K562 (cell line): ENCODE results near the gene SLC16A10. TPM values are rescaled to one million over a fixed set of nuclear protein-coding genes. Genes with fewer than 3 reads are reported as not detected.

ENCODE experiments used
- ARID4B ChIP-seq: sonication (generic); formaldehyde crosslinking; IDR thresholded peaks from 2 replicates; pipeline ENCODE4 v1.8.0; 2022; ENCODE audit warnings: mild to moderate bottlenecking, missing genetic modification reagents
- BHLHE40 ChIP-seq: IDR thresholded peaks from 2 replicates; pipeline ENCODE4 v1.6.1; 2011; ENCODE audit warnings: low read length, improper control_type of control experiment
- GATAD2B ChIP-seq: fragments of 450-650 bp; IDR thresholded peaks from 2 replicates; pipeline ENCODE4 v1.6.1; 2017; ENCODE audit warnings: mild to moderate bottlenecking, borderline replicate concordance
- JUN ChIP-seq, 2 experiments: sonication (generic) in 1 of 2; formaldehyde crosslinking in 1 of 2; IDR thresholded peaks; 2 replicates each; pipeline versions ENCODE4 v1.6.1 to v1.8.0; 2012 to 2022; ENCODE audit warnings: borderline replicate concordance in 2 of 2, mild to moderate bottlenecking in 2 of 2, improper control_type of control experiment in 1 of 2, low read depth in 1 of 2, low read length in 1 of 2, missing genetic modification reagents in 1 of 2
- LARP7 ChIP-seq: fragments of 450-650 bp; IDR thresholded peaks from 2 replicates; pipeline ENCODE4 v1.6.1; 2016
- PHF20 ChIP-seq: fragments of 450-650 bp; IDR thresholded peaks from 2 replicates; pipeline ENCODE4 v1.6.1; 2018; ENCODE audit not compliant: partially characterized antibody
- POLR2A ChIP-seq: fragments of 450-650 bp; conservative IDR thresholded peaks from 2 replicates; pipeline ENCODE4 v1.6.1; 2016
- POLR3G ChIP-seq: IDR thresholded peaks from 2 replicates; pipeline ENCODE4 v1.6.1; 2011; ENCODE audit not compliant: insufficient read length, insufficient replicate concordance; ENCODE audit errors: extremely low read depth
- SNAPC5 ChIP-seq: fragments of 250-450 bp; sonication (Bioruptor Pico); IDR thresholded peaks from 2 replicates; pipeline ENCODE4 v1.8.0; 2021; ENCODE audit warnings: moderate library complexity, mild to moderate bottlenecking, inconsistent platforms
- SRSF7 ChIP-seq: fragments of 200-400 bp; formaldehyde crosslinking; optimal IDR thresholded peaks from 2 replicates; pipeline ENCODE3; 2017; ENCODE audit warnings: mild to moderate bottlenecking, low read depth, low read length
- TBL1XR1 ChIP-seq, 2 experiments: IDR thresholded peaks; 2 replicates each; pipeline ENCODE4 v1.6.1; 2012; ENCODE audit warnings: improper control_type of control experiment in 2 of 2, low read length in 2 of 2, mild to moderate bottlenecking in 1 of 2
- TCFL5 ChIP-seq: fragments of 250-450 bp; sonication (Bioruptor Pico); conservative IDR thresholded peaks from 2 replicates; pipeline ENCODE4 v1.6.1; 2021; ENCODE audit warnings: mild to moderate bottlenecking, moderate library complexity, matching md5 sums
- TEAD2 ChIP-seq: fragments of 450-650 bp; IDR thresholded peaks from 2 replicates; pipeline ENCODE4 v1.6.1; 2016; ENCODE audit warnings: missing genetic modification characterization, control low read depth, missing compliant biosample characterization
- USF2 ChIP-seq: sonication (generic); formaldehyde crosslinking; IDR thresholded peaks from 2 replicates; pipeline ENCODE4 v1.5.0; 2020; ENCODE audit warnings: missing genetic modification reagents
- ZBTB17 ChIP-seq: fragments of 450-650 bp; formaldehyde crosslinking; IDR thresholded peaks from 2 replicates; pipeline ENCODE4 v1.4.0; 2020; ENCODE audit warnings: mild to moderate bottlenecking
- ZBTB43 ChIP-seq: sonication (generic); formaldehyde crosslinking; IDR thresholded peaks from 2 replicates; pipeline ENCODE4 v1.8.0; 2023; ENCODE audit warnings: mild to moderate bottlenecking, missing genetic modification reagents
- ZKSCAN1 ChIP-seq: fragments of 150-350 bp; IDR thresholded peaks from 2 replicates; pipeline ENCODE4 v1.6.1; 2016; ENCODE audit warnings: low read depth, low read length
- ZNF3 ChIP-seq: fragments of 250-450 bp; sonication (Bioruptor Pico); IDR thresholded peaks from 2 replicates; pipeline ENCODE4 v1.5.0; 2021; ENCODE audit warnings: mild to moderate bottlenecking, moderate library complexity
- ZNF408 ChIP-seq: fragments of 250-450 bp; sonication (Bioruptor Pico); IDR thresholded peaks from 2 replicates; pipeline ENCODE4 v1.4.0; 2020; ENCODE audit warnings: low read depth, mild to moderate bottlenecking, moderate library complexity
- ZNF512 ChIP-seq: IDR thresholded peaks from 2 replicates; pipeline ENCODE4 v1.6.1; 2016; ENCODE audit warnings: missing genetic modification characterization, missing compliant biosample characterization
- polyA plus RNA-seq, 8 experiments: library from polyadenylated mRNA; depleted of rRNA in 4 of 8; stranded (reverse) in 5 of 8; unstranded in 3 of 8; fragments of >200 nt; fragmentation: Nextera tagmentation in 2 of 8; fragmentation: Illumina TruSeq in 1 of 8; extraction: Ambion mirVana in 2 of 8; extraction: Trizol in 1 of 8; gene quantifications; 2 replicates each; pipeline versions ENCODE4 v1.2.1 to v1.2.3, GENCODE V29; 2011 to 2014; ENCODE audit warnings: inconsistent platforms in 1 of 8, missing spikeins in 1 of 8
- total RNA-seq, 7 experiments: library from RNA; depleted of rRNA in 6 of 7; stranded (reverse); fragments of >200 nt in 6 of 7; fragmentation: Illumina TruSeq in 2 of 7; extraction: Trizol in 2 of 7; gene quantifications; 2 replicates each; pipeline versions ENCODE4 v1.2.1 to v1.2.3, GENCODE V29; 2011 to 2021; ENCODE audit warnings: low replicate concordance in 1 of 7

SLC16A10 gene
- total and polyA plus RNA-seq, 9 of the 15 experiments (the other 6 are each of a cell fraction or from before 2014, with no cell fraction given) = 0.02 to 0.54 (median 0.24) TPM; not detected in 4

- TF ChIP-seq ARID4B (CRISPR knock-in tag) (peak; percentile 80), TCFL5 (CRISPR knock-in tag) (no peak), ZBTB17 (CRISPR knock-in tag) (0 out of 2 replicates have a peak, but pooled peaks have one; percentile 57), BHLHE40 (peak; percentile 98), LARP7 (no peak), TEAD2 (tag) (no peak), ZKSCAN1 (peak; percentile 14), ZBTB43 (CRISPR knock-in tag) (peak; percentile 69; the same call in 1 of the 2 replicates), ZNF512 (tag) (no peak), GATAD2B (peak; percentile 71; the same call in 1 of the 2 replicates), SRSF7 (no peak), SNAPC5 (no peak), USF2 (CRISPR knock-in tag) (peak; percentile 100), POLR3G (no peak), TBL1XR1 (IDR thresholded peaks at IDR 0.05; ENCODE audit: low read length in 2 of 2) (peak; percentile 26 to 48; a peak in 1 of 4 replicates), JUN (IDR thresholded peaks at IDR 0.05; ENCODE audit: borderline replicate concordance, low read depth, low read length) (peak; percentile 75; the same call in 1 of the 2 replicates), JUN (CRISPR knock-in tag; IDR thresholded peaks at IDR 0.05; ENCODE audit: borderline replicate concordance) (no peak; the same call in 1 of the 2 replicates), PHF20 (peak; percentile 62), ZNF408 (no peak), ZNF3 (CRISPR knock-in tag) (no peak), POLR2A (peak; percentile 84)
Measured at GRCh38 chr6:111259089-111259831, 172.0 kb downstream of the SLC16A10 start (continued).
